ENCODE results near the gene H1-8. TPM values are rescaled to one million over a fixed set of nuclear protein-coding genes. Genes with fewer than 3 reads are reported as not detected.
"Not testable (repeated sequence)": the region's sequence is repeated elsewhere in the genome, so short reads cannot be mapped to it uniquely, and the experiment has no call there.

Gene H1-8, protein sequence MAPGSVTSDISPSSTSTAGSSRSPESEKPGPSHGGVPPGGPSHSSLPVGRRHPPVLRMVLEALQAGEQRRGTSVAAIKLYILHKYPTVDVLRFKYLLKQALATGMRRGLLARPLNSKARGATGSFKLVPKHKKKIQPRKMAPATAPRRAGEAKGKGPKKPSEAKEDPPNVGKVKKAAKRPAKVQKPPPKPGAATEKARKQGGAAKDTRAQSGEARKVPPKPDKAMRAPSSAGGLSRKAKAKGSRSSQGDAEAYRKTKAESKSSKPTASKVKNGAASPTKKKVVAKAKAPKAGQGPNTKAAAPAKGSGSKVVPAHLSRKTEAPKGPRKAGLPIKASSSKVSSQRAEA
- total RNA-seq = not detected in 2 replicates

DNA sequence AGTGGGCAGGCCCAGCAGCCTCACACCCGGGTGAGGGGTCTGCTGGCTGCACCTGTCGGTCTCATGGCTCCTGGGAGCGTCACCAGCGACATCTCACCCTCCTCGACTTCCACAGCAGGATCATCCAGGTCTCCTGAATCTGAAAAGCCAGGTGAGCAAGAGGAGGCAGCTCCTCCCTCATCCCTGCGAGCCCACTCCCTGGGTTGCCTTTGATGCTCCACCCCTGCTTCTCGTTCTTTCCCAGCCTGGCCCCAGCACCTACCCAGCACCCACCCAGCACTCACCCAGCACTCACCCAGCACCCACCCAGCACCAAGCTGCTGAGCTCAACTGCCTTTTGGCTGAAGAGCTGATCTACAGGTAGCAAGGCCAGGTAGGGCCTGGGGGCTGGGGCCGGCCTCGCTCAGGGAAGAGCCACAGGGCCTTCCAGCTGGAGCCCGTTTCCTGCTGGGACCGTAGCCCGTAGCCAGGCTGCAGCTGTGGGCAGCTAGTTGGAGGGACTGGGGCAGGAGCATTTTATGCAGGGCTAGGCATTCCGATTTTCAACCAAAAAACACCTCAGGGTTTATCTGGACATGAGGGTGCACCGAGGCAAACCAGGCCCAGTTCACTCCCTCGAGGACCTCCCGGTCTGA lies at the start of gene H1-8:
Gene H1-8, plus strand, starts transcription at position 20 of the 635 bp plus-strand sequence. Its CDS starts 44 bp downstream, at position 64.
- no peak for DNase-seq (ENCODE audit: low spot score)
- Mint-ChIP-seq H3K4me1 (ENCODE audit: low read depth) (no peaks in the 10 kb centered on the region), H3K27me3 (ENCODE audit: insufficient read depth) (peaks cover 3% of the 10 kb centered on the region), H3K9me3 (no peaks in the 10 kb centered on the region), H3K36me3 (ENCODE audit: low read depth) (no peaks in the 10 kb centered on the region), H3K27ac (no peak within 1 kb of the TSS), H3K4me3 (no peak within 1 kb of the TSS)
- intact Hi-C loops (cut with micrococcal nuclease) = no loop called here

- Mint-ChIP-seq H3K4me3 (no peak overlapping the region), H3K27ac (no peak overlapping the region), H3K9me3 (no peaks in the 10 kb centered on the region), H3K36me3 (ENCODE audit: low read depth) (no peaks in the 10 kb centered on the region), H3K4me1 (ENCODE audit: low read depth) (no peaks in the 10 kb centered on the region), H3K27me3 (ENCODE audit: insufficient read depth) (no peaks in the 10 kb centered on the region)
- DNase-seq (ENCODE audit: low spot score) = no peak
- intact Hi-C loops (cut with micrococcal nuclease) = no loop called here
Measured at GRCh38 chr3:129493206-129493605, 49.8 kb upstream of the H1-8 start.

DNA sequence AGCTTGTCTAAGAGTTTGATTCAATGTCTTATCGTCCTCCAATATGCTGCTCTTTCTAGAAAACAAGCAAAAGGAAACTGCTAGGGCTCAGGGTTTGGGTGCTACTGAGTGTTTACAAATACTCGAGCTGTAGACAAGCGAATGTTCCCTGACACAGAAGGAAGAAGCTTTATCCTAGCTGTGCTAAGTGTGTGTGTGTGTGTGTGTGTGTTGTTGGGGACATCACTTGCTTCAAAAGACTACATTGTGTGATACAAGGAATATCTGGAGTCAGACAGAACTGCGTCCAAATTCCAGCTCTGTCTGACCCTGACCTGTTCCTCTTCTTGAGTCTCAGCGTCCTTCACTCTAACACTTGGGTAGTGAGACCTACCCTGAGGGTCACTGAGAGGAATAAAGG lies 48.5 kb upstream of the H1-8 start:
- DNase-seq (ENCODE audit: low spot score); H3K27me3 Mint-ChIP-seq (ENCODE audit: insufficient read depth): not testable (repeated sequence)

DNA sequence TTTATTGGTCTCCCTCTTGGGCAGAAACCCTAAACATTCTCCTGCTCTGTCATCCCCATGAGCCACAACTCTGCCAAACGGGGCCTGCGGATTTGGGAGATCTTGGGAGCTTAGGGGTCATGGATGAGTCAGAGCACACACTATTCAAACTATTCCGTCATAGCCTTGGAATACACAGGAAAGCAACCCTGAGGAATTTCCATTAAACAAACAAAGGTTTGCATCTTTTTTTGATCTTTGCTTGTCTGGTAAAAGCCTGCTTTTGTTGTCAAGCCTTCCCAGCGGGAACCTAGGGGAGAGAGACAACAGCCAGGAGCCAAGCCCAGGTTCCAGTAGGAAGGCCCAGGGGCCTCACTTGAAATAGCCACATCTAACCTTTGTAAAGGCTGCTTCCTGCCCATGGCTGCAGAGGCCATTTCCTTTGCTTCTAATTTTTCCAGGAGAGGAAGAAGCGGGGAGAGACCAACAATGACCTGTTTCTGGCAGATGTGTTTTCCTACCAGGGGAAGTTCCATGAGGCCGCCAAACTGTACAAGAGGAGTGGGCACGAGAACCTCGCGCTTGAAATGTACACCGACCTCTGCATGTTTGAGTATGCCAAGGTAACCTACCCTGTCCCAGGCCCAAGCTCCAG lies 47.9 kb upstream of the H1-8 start:
- intact Hi-C loops (cut with micrococcal nuclease); H3K4me1 Mint-ChIP-seq (ENCODE audit: low read depth); H3K27me3 Mint-ChIP-seq (ENCODE audit: insufficient read depth); H3K27ac Mint-ChIP-seq; H3K4me3 Mint-ChIP-seq; H3K36me3 Mint-ChIP-seq (ENCODE audit: low read depth); DNase-seq (ENCODE audit: low spot score); H3K9me3 Mint-ChIP-seq: not testable (repeated sequence)

More for the DNA sequence above, 48.5 kb upstream of the H1-8 start:
- H3K36me3 Mint-ChIP-seq (ENCODE audit: low read depth); intact Hi-C loops (cut with micrococcal nuclease); H3K9me3 Mint-ChIP-seq; H3K4me3 Mint-ChIP-seq; H3K4me1 Mint-ChIP-seq (ENCODE audit: low read depth); H3K27ac Mint-ChIP-seq: not testable (repeated sequence)

GRCh38 chr3:129497876-129498275 lies 45.1 kb upstream of the H1-8 start:
- H3K27me3 Mint-ChIP-seq (ENCODE audit: insufficient read depth); H3K4me1 Mint-ChIP-seq (ENCODE audit: low read depth); H3K4me3 Mint-ChIP-seq; H3K27ac Mint-ChIP-seq; H3K9me3 Mint-ChIP-seq; intact Hi-C loops (cut with micrococcal nuclease); DNase-seq (ENCODE audit: low spot score); H3K36me3 Mint-ChIP-seq (ENCODE audit: low read depth): not testable (repeated sequence)

GRCh38 chr3:129498603-129499488 lies 44.1 kb upstream of the H1-8 start:
- H3K4me3 Mint-ChIP-seq; H3K4me1 Mint-ChIP-seq (ENCODE audit: low read depth); intact Hi-C loops (cut with micrococcal nuclease); DNase-seq (ENCODE audit: low spot score); H3K27me3 Mint-ChIP-seq (ENCODE audit: insufficient read depth); H3K27ac Mint-ChIP-seq; H3K36me3 Mint-ChIP-seq (ENCODE audit: low read depth); H3K9me3 Mint-ChIP-seq: not testable (repeated sequence)

DNA sequence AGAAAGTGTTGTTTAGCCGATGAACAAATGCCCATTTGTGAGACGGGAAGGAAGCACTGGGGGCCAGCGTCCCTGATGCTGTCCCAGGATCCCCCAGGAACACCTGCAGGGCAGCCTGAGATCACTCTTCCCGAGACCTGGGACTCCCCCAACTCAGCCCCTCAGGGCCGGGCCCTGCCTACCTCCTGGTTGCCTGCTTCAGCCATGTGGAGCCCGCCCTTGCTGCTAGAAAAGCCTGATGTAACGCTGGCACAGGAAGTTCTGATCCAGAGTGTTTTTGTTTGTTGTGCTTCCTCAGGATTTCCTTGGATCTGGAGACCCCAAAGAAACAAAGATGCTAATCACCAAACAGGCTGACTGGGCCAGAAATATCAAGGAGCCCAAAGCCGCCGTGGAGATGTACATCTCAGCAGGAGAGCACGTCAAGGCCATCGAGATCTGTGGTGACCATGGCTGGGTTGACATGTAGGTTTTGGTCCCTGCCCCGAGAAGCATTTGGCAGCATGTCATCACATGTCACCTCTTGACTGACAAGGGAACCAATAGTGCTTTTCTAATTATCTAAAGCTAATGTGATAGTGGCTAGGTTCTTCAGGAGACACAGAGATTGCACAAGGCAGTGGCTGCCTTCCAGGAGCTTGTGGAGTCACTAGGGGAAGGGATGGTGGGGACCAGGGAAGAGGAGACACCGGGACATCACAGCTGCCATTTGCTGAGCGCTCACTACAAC lies 43.2 kb upstream of the H1-8 start:
- H3K27ac Mint-ChIP-seq; H3K27me3 Mint-ChIP-seq (ENCODE audit: insufficient read depth); H3K36me3 Mint-ChIP-seq (ENCODE audit: low read depth); H3K4me3 Mint-ChIP-seq; intact Hi-C loops (cut with micrococcal nuclease); H3K9me3 Mint-ChIP-seq; H3K4me1 Mint-ChIP-seq (ENCODE audit: low read depth); DNase-seq (ENCODE audit: low spot score): not testable (repeated sequence)

DNA sequence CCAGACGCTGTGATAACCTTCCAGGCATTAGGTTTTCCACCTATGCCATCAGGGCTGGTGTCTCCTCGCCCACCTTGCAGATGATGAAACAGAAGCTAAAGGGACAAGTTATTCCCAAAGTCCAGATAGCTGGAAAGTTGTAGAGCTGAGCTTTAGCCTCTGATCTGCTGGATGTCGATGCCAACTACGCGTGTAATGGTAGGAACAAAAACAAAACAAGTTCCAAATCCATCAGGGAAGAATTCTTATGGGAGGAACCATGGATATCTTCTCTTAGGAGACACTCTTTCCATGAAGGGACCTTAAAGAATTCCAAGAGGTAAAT lies 42.7 kb upstream of the H1-8 start:
- Mint-ChIP-seq H3K27ac (no peak overlapping the region), H3K36me3 (ENCODE audit: low read depth) (no peaks in the 10 kb centered on the region), H3K9me3 (no peaks in the 10 kb centered on the region), H3K4me1 (ENCODE audit: low read depth) (no peaks in the 10 kb centered on the region), H3K27me3 (ENCODE audit: insufficient read depth) (no peaks in the 10 kb centered on the region), H3K4me3 (no peak overlapping the region)
- no peak for DNase-seq (ENCODE audit: low spot score)
- intact Hi-C loops (cut with micrococcal nuclease) = no loop called here

DNA sequence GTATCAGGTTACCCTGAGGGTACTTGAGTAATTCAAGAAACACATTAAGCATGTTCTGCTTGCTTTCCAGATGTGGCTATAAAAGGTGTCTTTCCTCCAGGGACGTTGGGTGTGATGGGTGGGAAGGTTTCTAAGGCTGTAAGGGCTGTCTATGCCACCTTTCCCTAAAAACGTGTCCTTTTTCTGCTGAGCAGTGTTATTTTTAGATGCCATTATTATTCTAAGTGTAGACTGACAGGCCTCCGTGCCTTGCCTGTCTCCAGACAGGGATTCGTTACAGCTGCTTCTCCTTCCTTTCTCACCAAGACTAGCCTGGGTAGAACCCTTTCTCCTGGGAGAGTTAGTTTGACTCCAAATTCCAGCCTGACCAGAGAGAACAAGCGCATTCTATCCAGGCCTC lies 41.3 kb upstream of the H1-8 start:
- H3K36me3 Mint-ChIP-seq (ENCODE audit: low read depth) = no peaks in the 10 kb centered on the region
- no peak for DNase-seq (ENCODE audit: low spot score)
- H3K4me1 Mint-ChIP-seq (ENCODE audit: low read depth) = no peaks in the 10 kb centered on the region
- H3K4me3 Mint-ChIP-seq = no peak overlapping the region
- no peaks in the 10 kb centered on the region for H3K27me3 Mint-ChIP-seq (ENCODE audit: insufficient read depth)
- H3K27ac Mint-ChIP-seq = no peak overlapping the region
- intact Hi-C loops (cut with micrococcal nuclease) = no loop called here
- H3K9me3 Mint-ChIP-seq = no peaks in the 10 kb centered on the region

- Mint-ChIP-seq H3K4me3 (no peak overlapping the region), H3K36me3 (ENCODE audit: low read depth) (no peaks in the 10 kb centered on the region), H3K9me3 (no peaks in the 10 kb centered on the region), H3K4me1 (ENCODE audit: low read depth) (no peaks in the 10 kb centered on the region), H3K27ac (no peak overlapping the region), H3K27me3 (ENCODE audit: insufficient read depth) (no peaks in the 10 kb centered on the region)
- intact Hi-C loops (cut with micrococcal nuclease) = no loop called here
- no peak for DNase-seq (ENCODE audit: low spot score)
Measured at GRCh38 chr3:129502641-129503408, 40.1 kb upstream of the H1-8 start.

DNA sequence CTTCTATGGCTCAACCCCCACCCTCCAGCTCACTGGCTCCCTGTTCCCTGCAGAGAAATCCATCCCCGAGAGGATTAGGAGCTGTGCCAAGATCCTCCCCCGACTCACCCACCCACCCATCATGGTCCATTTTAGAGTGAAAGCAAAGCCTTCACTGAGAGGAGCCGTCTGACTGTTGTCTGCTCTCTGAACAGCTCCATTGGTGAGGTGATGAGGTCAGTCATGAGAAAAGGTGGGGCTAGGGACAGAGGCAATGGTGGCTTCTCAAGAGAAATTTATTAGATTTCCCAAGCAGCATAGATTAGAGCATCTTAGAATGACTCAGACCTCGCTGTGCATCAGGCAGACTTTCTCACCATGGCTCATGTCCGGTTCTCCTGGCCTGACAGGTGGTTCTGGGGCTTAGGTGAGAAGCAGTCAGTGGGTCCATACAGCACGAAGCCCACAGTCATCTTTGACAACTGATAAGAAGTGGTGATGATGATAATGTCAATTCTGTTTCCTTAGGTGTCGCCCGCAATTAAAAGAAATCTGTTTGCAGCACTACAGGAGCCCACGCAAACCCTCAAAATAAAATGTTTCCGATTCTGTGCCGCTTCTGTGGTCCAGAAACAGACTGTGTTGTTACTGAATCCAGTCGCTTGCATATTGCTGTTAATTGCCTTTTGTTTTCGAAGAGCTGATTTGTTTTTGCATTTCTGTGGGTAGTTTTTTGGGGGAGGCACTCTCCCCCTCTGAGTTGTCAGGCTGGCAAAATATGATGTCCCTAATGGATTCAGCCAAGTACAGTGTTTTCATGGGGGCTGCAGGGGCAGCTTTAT lies 39.3 kb upstream of the H1-8 start:
- Mint-ChIP-seq H3K27me3 (ENCODE audit: insufficient read depth) (no peaks in the 10 kb centered on the region), H3K9me3 (no peaks in the 10 kb centered on the region), H3K4me3 (no peak overlapping the region), H3K36me3 (ENCODE audit: low read depth) (no peaks in the 10 kb centered on the region), H3K27ac (no peak overlapping the region), H3K4me1 (ENCODE audit: low read depth) (no peaks in the 10 kb centered on the region)
- no peak for DNase-seq (ENCODE audit: low spot score)
- intact Hi-C loops (cut with micrococcal nuclease) = no loop called here
